SK-N-SH (cell line): ENCODE results near the gene CADM1. TPM values are rescaled to one million over a fixed set of nuclear protein-coding genes. Genes with fewer than 3 reads are reported as not detected.

ENCODE experiments used
- CTCF ChIA-PET: fragments of 300-600, 350-600 bp; formaldehyde crosslinking; extraction: SDS; loops from one replicate; lab custom pipeline; 2021; lab: Yijun Ruan, JAX
- POLR2A ChIA-PET: fragments of 350-600 bp; sonication (Branson Sonifier 250); formaldehyde crosslinking; extraction: SDS; loops from one replicate; lab custom pipeline; 2020; ENCODE audit warnings: antibody characterized with exemption, inconsistent platforms; lab: Yijun Ruan, JAX
- DNase-seq: peaks from one replicate; pipeline ENCODE4 v3.0.0; 2012
- H2AFZ ChIP-seq: fragments of 200-600 bp; sonication (generic); 2 replicates; pipeline ENCODE4 v1.8.1; 2016; ENCODE audit warnings: antibody characterized with exemption, mild to moderate bottlenecking, low read depth
- H3F3A ChIP-seq: fragments of 200-600 bp; sonication (generic); replicated peaks from 2 replicates; pipeline ENCODE3; 2016; ENCODE audit warnings: antibody characterized with exemption, mild to moderate bottlenecking; ENCODE audit not compliant: insufficient read depth
- H3K27ac ChIP-seq, 2 experiments: fragments of 200-500 bp in 1 of 2; fragments of 200-600 bp in 1 of 2; sonication (Bioruptor generic) in 1 of 2; sonication (generic), shearing (Covaris generic) in 1 of 2; 2 replicates each; pipeline versions ENCODE4 v1.5.1 to v1.6.1; 2014 to 2016; ENCODE audit warnings: low read depth in 2 of 2, inconsistent platforms in 1 of 2, low read length in 1 of 2, mild to moderate bottlenecking in 1 of 2, mixed read lengths in 1 of 2
- H3K27me3 ChIP-seq: fragments of 200-600 bp; sonication (generic), shearing (Covaris generic); 2 replicates; pipeline ENCODE4 v1.6.1; 2016; ENCODE audit warnings: mixed run types; ENCODE audit not compliant: insufficient read depth
- H3K36me3 ChIP-seq, 2 experiments: fragments of 200-500 bp in 1 of 2; fragments of 200-600 bp in 1 of 2; sonication (Bioruptor generic) in 1 of 2; sonication (generic) in 1 of 2; replicated peaks in 1 of 2; 2 replicates each; pipeline versions ENCODE3 to v1.5.1; 2014 to 2016; ENCODE audit warnings: low read length in 1 of 2, mild to moderate bottlenecking in 1 of 2; ENCODE audit not compliant: insufficient read depth in 2 of 2, control insufficient read depth in 1 of 2
- H3K4me1 ChIP-seq, 2 experiments: fragments of 200-500 bp in 1 of 2; fragments of 200-600 bp in 1 of 2; sonication (Bioruptor generic) in 1 of 2; sonication (generic), shearing (Covaris generic) in 1 of 2; 2 replicates each; pipeline versions ENCODE4 v1.5.1 to v1.6.1; 2014 to 2016; ENCODE audit warnings: low read depth in 1 of 2, low read length in 1 of 2, mixed run types in 1 of 2; ENCODE audit not compliant: insufficient read depth in 2 of 2, control insufficient read depth in 1 of 2
- H3K4me2 ChIP-seq: fragments of 200-600 bp; sonication (generic), shearing (Covaris generic); 2 replicates; pipeline ENCODE4 v1.6.1; 2017; ENCODE audit warnings: mixed run types
- H3K4me3 ChIP-seq, 2 experiments: fragments of 200-500 bp in 1 of 2; fragments of 200-600 bp in 1 of 2; sonication (Bioruptor generic) in 1 of 2; sonication (generic), shearing (Covaris generic) in 1 of 2; 2 replicates each; pipeline versions ENCODE4 v1.5.1 to v1.8.1; 2014 to 2016; ENCODE audit warnings: low read depth in 2 of 2, inconsistent platforms in 1 of 2, low read length in 1 of 2, mild to moderate bottlenecking in 1 of 2, mixed read lengths in 1 of 2, moderate library complexity in 1 of 2
- H3K79me2 ChIP-seq: fragments of 200-600 bp; sonication (generic); 2 replicates; pipeline ENCODE4 v1.8.1; 2017; ENCODE audit warnings: mild to moderate bottlenecking; ENCODE audit not compliant: insufficient read depth
- H3K9ac ChIP-seq: fragments of 200-600 bp; sonication (generic); 2 replicates; pipeline ENCODE4 v1.6.1; 2017; ENCODE audit warnings: mixed run types
- H3K9me2 ChIP-seq: fragments of 200-600 bp; sonication (generic); 2 replicates; pipeline ENCODE4 v1.6.1; 2017; ENCODE audit warnings: mixed run types
- H3K9me3 ChIP-seq: fragments of 200-600 bp; sonication (generic); 2 replicates; pipeline ENCODE4 v1.6.1; 2017; ENCODE audit warnings: mixed run types, mild to moderate bottlenecking, moderate library complexity
- H4K20me1 ChIP-seq: fragments of 200-600 bp; sonication (generic); 2 replicates; pipeline ENCODE4 v1.6.1; 2017; ENCODE audit warnings: mild to moderate bottlenecking, mixed run types; ENCODE audit not compliant: insufficient read depth
- CHD2 ChIP-seq: fragments of 150-350 bp; IDR thresholded peaks from 2 replicates; pipeline ENCODE4 v1.6.1; 2018; ENCODE audit warnings: low read length; ENCODE audit not compliant: partially characterized antibody
- CTCF ChIP-seq: fragments of 200-600 bp; sonication (generic); IDR thresholded peaks from 2 replicates; pipeline ENCODE4 v1.6.1; 2017; ENCODE audit warnings: antibody characterized with exemption, mild to moderate bottlenecking, moderate library complexity
- FOSL2 ChIP-seq: IDR thresholded peaks from 2 replicates; pipeline ENCODE4 v1.4.0; 2012; ENCODE audit warnings: low read depth, mild to moderate bottlenecking, moderate library complexity, borderline replicate concordance
- FOXJ3 ChIP-seq: sonication (generic); formaldehyde crosslinking; IDR thresholded peaks from 2 replicates; pipeline ENCODE4 v1.5.1; 2020; ENCODE audit warnings: mild to moderate bottlenecking, missing genetic modification reagents
- GABPA ChIP-seq: IDR thresholded peaks from 2 replicates; pipeline ENCODE4 v1.4.0; 2012; ENCODE audit warnings: low read depth, mild to moderate bottlenecking
- GATA2 ChIP-seq: sonication (generic); formaldehyde crosslinking; IDR thresholded peaks from 2 replicates; pipeline ENCODE4 v1.5.0; 2020; ENCODE audit warnings: mild to moderate bottlenecking, missing genetic modification reagents
- MAX ChIP-seq: IDR thresholded peaks from 2 replicates; pipeline ENCODE4 v1.4.0; 2012; ENCODE audit warnings: low read depth
- MXI1 ChIP-seq: IDR thresholded peaks from 2 replicates; pipeline ENCODE4 v1.6.1; 2012; ENCODE audit warnings: mild to moderate bottlenecking, low read depth, low read length, improper control_type of control experiment
- NFIC ChIP-seq: IDR thresholded peaks from 2 replicates; pipeline ENCODE4 v1.4.0; 2012; ENCODE audit warnings: borderline replicate concordance
- NRF1 ChIP-seq: IDR thresholded peaks from 2 replicates; pipeline ENCODE4 v1.6.1; 2012; ENCODE audit warnings: low read depth, mild to moderate bottlenecking, low read length
- POLR2AphosphoS5 ChIP-seq: IDR thresholded peaks from 2 replicates; pipeline ENCODE4 v1.6.1; 2012; ENCODE audit warnings: low read depth, low read length
- RAD21 ChIP-seq: IDR thresholded peaks from 2 replicates; pipeline ENCODE4 v1.6.1; 2012; ENCODE audit warnings: mild to moderate bottlenecking, low read length
- RCOR1 ChIP-seq: fragments of 150-350 bp; IDR thresholded peaks from 2 replicates; pipeline ENCODE4 v1.6.1; 2017; ENCODE audit warnings: antibody characterized with exemption, low read length
- RFX5 ChIP-seq: IDR thresholded peaks from 2 replicates; pipeline ENCODE4 v1.6.1; 2012; ENCODE audit warnings: mild to moderate bottlenecking, improper control_type of control experiment, low read length
- USF2 ChIP-seq: fragments of 150-350 bp; IDR thresholded peaks from 2 replicates; pipeline ENCODE4 v1.6.1; 2017; ENCODE audit warnings: antibody characterized with exemption, low read length, low read depth, borderline replicate concordance
- YY1 ChIP-seq: IDR thresholded peaks from 2 replicates; pipeline ENCODE4 v1.4.0; 2012; ENCODE audit warnings: low read depth, mild to moderate bottlenecking
- ZBTB33 ChIP-seq: IDR thresholded peaks from 2 replicates; pipeline ENCODE4 v1.4.0; 2012; ENCODE audit warnings: low read depth, borderline replicate concordance
- WGBS: methylation state at CpG from one replicate; pipeline ENCODE4 v1.1.6; 2017; ENCODE audit warnings: low lambda C conversion rate; 5-methylcytosine and 5-hydroxymethylcytosine counted together
- polyA plus RNA-seq, 3 experiments: library from polyadenylated mRNA; depleted of rRNA; stranded (reverse); fragments of >200 nt; gene quantifications; 2 replicates each; pipeline ENCODE4 v1.2.3, GENCODE V29; 2012
- TF ChIP-seq, protein P1 (sequence below): IDR thresholded peaks from 2 replicates; pipeline ENCODE4; 2012

Gene CADM1
- polyA plus RNA-seq, 1 of the 3 experiments (the other 2 are of a cell fraction) = 7.9 TPM

DNA sequence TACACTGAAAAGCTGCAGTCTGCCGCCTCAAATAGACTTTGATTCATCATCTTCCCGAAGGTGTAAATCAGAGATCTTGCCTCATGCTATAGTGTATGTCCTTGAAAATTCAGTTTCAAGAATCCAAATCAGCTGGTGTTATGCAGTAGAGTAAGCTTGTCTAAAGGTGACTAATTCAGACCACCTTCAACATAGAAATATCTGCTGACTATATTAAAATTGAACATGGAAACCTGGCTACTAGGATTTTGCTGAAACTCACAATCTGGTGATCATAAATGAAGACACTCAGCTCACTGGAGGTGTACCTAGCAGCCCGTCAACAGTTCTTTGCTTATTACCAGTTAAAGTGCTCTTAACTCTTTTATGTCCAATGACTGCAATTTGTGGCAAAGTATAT lies 266.6 kb downstream of the CADM1 start:
- Histone ChIP-seq H3K4me2 (no peak overlapping the region), H3K9me2 (no peaks in the 10 kb centered on the region), H2AFZ (no peak overlapping the region), H4K20me1 (no peaks in the 10 kb centered on the region), H3F3A (peaks cover 3% of the 10 kb centered on the region), H3K27ac (no peak overlapping the region), H3K36me3 (peaks cover 0 to 25% of the 10 kb centered on the region in 2 experiments), H3K27me3 (no peaks in the 10 kb centered on the region), H3K9ac (no peak overlapping the region), H3K4me3 (no peak overlapping the region), H3K79me2 (no peaks in the 10 kb centered on the region), H3K9me3 (no peaks in the 10 kb centered on the region), H3K4me1 (peaks cover 0 to 3% of the 10 kb centered on the region in 2 experiments; a peak in 2 of 4 replicates)
- ChIA-PET CTCF (interaction anchor here (1.0 to 1.7 kb wide), 2 partner anchors 22 to 59 kb away, joined by 3 to 10 read pairs; no protein-coding TSS in a partner anchor), POLR2A (no interaction called here)
- DNase-seq = no peak
- WGBS = 74% methylated on average over 3 of the region's 3 CpGs
- no peak for TF ChIP-seq GABPA
- TF ChIP-seq POLR2AphosphoS5 = no peak
- no peak for TF ChIP-seq FOXJ3 (CRISPR knock-in tag)
- TF ChIP-seq ZBTB33 = no peak

DNA sequence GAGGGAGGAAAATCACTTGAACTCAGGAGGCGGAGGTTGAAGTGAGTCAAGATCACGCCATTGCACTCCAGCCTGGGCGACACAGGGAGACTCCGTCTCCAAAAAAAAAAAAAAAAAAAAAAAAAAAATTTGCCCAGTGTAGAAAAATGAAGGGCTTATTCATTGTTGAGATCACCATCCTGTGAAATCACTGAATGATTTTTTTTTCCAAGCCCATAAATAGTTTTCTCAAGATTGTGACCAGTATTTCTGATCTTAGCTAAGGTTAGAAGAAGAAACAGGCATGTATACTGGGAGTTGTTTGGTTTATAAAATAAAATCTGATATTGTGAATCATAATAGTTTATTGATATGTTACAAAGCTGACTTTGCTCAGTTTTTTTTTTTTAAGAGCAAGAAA lies 269.4 kb downstream of the CADM1 start:
- Histone ChIP-seq H3K27ac (no peak overlapping the region), H3F3A (peaks cover 3% of the 10 kb centered on the region), H3K9me3 (no peaks in the 10 kb centered on the region), H3K4me3 (no peak overlapping the region), H3K4me2 (no peak overlapping the region), H3K36me3 (peaks cover 0 to 37% of the 10 kb centered on the region in 2 experiments), H3K79me2 (no peaks in the 10 kb centered on the region), H3K9me2 (no peaks in the 10 kb centered on the region), H3K9ac (no peak overlapping the region), H2AFZ (no peak overlapping the region), H4K20me1 (no peaks in the 10 kb centered on the region), H3K4me1 (no peaks in the 10 kb centered on the region; a peak in 1 of 4 replicates), H3K27me3 (no peaks in the 10 kb centered on the region)
- DNase-seq = no peak
- POLR2A ChIA-PET = no interaction called here
- 79% methylated on average over 4 of the region's 4 CpGs for WGBS
- CTCF ChIA-PET = interaction anchor here (0.6 kb wide), 1 partner anchor 741 kb away, joined by 3 read pairs; no protein-coding TSS in a partner anchor
- TF ChIP-seq USF2 (no peak), RFX5 (no peak), YY1 (no peak), CTCF (no peak), POLR2AphosphoS5 (no peak), NFIC (no peak), NRF1 (no peak), GABPA (no peak), MXI1 (no peak), GATA2 (CRISPR knock-in tag) (no peak), FOSL2 (no peak), RAD21 (no peak), CHD2 (no peak), RCOR1 (no peak), FOXJ3 (CRISPR knock-in tag) (no peak), MAX (no peak)
- TF ChIP-seq, protein P1, sequence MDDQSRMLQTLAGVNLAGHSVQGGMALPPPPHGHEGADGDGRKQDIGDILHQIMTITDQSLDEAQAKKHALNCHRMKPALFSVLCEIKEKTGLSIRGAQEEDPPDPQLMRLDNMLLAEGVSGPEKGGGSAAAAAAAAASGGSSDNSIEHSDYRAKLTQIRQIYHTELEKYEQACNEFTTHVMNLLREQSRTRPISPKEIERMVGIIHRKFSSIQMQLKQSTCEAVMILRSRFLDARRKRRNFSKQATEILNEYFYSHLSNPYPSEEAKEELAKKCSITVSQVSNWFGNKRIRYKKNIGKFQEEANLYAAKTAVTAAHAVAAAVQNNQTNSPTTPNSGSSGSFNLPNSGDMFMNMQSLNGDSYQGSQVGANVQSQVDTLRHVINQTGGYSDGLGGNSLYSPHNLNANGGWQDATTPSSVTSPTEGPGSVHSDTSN = no peak
